ENCODE measurements around the gene YPEL4.
A peak's percentile ranks its signal among the peaks of the same experiment; 100 is the strongest.
"Not testable (repeated sequence)": the region's sequence is repeated elsewhere in the genome, so short reads cannot be mapped to it uniquely, and the experiment has no call there.

Gene YPEL4, protein sequence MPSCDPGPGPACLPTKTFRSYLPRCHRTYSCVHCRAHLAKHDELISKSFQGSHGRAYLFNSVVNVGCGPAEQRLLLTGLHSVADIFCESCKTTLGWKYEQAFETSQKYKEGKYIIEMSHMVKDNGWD

DNA sequence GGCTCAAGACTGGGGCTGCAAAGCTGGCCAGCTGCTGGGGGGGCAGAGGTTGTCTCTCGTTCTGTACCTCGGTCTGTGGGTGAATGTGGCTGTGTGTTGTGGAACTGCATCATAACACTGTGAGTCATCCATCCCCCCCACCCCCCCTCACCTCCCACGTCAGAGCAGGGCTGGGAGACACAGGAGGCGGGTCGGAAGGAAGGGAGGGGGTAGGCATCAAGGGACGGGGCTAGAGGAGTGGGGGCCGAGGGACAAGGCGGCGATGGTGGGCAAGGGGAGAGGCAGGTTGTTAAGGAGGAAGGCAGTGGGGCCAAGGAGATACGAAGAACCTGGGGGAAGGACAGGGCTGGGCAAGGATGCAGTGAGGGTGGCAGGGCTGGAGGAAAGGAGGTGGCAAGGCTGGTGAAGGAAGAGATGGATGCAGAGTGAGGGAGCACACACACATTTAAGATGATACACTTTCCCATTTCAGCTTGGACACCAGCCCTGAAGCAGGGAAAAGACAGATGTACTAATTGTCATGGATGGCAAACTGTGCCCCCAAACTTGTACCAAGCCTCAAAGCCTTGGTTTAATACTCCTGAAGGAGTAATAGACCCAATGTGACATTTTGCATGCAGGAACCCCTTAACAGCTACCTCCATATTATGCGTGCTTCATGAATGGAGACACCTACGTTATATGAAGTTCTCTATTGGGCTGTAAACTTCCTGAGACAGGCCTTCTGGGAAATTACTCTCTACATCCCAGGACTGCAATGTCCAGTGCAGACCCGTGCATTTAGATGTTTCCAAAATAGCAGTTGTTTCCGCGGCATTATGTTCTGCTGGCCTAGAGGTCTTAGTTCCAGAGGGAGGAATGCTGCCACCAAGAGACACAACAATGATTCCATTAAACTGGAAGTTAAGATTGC lies at the start of gene YPEL4:
Gene YPEL4, minus strand, starts transcription at position 87 of the 913 bp plus-strand sequence. CDS start 2,805 bp downstream, outside the sequence.
- Mint-ChIP-seq H3K9me3 (no peaks in the 10 kb centered on the region), H3K27me3 (peaks cover 41% of the 10 kb centered on the region), H3K4me3 (peak within 1 kb of the TSS; percentile 83), H3K36me3 (ENCODE audit: insufficient read depth) (peaks cover 13% of the 10 kb centered on the region), H3K4me1 (peaks cover 35% of the 10 kb centered on the region), H3K27ac (ENCODE audit: low read depth) (peak within 1 kb of the TSS; percentile 89)
- peak; percentile 89 for ATAC-seq (replicated peaks; ENCODE audit: extremely low read depth, poor library complexity, severe bottlenecking)
- DNase-seq (ENCODE audit: low spot score in 2 of 2), result peak; percentile 48 to 55

GRCh38 chr11:57698843-57699365 lies 49.2 kb upstream of the YPEL4 start:
- H3K4me3 Mint-ChIP-seq, result no peak overlapping the region
- no peak for ATAC-seq (replicated peaks; ENCODE audit: extremely low read depth, poor library complexity, severe bottlenecking)
- no peaks in the 10 kb centered on the region for H3K9me3 Mint-ChIP-seq
- H3K4me1 Mint-ChIP-seq, result no peaks in the 10 kb centered on the region
- H3K27ac Mint-ChIP-seq (ENCODE audit: low read depth), result no peak overlapping the region
- peaks cover 73% of the 10 kb centered on the region for H3K36me3 Mint-ChIP-seq (ENCODE audit: insufficient read depth)
- no peaks in the 10 kb centered on the region for H3K27me3 Mint-ChIP-seq
- DNase-seq (ENCODE audit: low spot score in 2 of 2), result no peak

GRCh38 chr11:57690474-57690873 lies 40.8 kb upstream of the YPEL4 start:
- H3K4me1 Mint-ChIP-seq; H3K27ac Mint-ChIP-seq (ENCODE audit: low read depth); H3K4me3 Mint-ChIP-seq; H3K27me3 Mint-ChIP-seq; H3K9me3 Mint-ChIP-seq; ATAC-seq (replicated peaks; ENCODE audit: extremely low read depth, poor library complexity, severe bottlenecking); DNase-seq (ENCODE audit: low spot score in 2 of 2): not testable (repeated sequence)
- H3K36me3 Mint-ChIP-seq (ENCODE audit: insufficient read depth), result peaks cover 73% of the 10 kb centered on the region

DNA sequence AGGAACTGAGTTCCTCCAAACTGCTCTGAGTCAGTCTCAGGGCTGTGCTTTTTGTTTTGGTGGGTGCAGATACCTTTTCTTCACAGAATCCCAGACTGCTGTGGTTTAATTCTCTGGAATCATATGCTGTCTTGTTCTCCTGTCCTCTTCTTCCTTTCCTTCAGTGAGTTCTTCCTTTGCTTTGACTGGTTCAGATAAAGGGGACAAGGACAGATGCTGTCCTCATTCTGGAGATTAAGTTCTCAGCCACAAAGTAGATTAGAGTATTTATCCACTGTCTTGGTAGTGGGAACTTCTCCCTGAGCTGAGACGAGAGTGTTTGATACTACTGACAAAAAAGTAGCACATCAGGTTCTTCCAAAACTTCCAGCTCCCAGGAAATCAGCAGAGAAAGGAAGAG lies 31.5 kb upstream of the YPEL4 start:
- Mint-ChIP-seq H3K4me1 (peaks cover 39% of the 10 kb centered on the region), H3K9me3 (no peaks in the 10 kb centered on the region), H3K36me3 (ENCODE audit: insufficient read depth) (peaks cover 66% of the 10 kb centered on the region), H3K27ac (ENCODE audit: low read depth) (peak overlapping the region; percentile 61), H3K27me3 (no peaks in the 10 kb centered on the region), H3K4me3 (no peak overlapping the region)
- DNase-seq (ENCODE audit: low spot score in 2 of 2) (no peak), ATAC-seq (replicated peaks; ENCODE audit: extremely low read depth, poor library complexity, severe bottlenecking) (no peak)

GRCh38 chr11:57680552-57680874 lies 30.8 kb upstream of the YPEL4 start:
- Mint-ChIP-seq H3K27me3 (no peaks in the 10 kb centered on the region), H3K27ac (ENCODE audit: low read depth) (peak overlapping the region; percentile 61), H3K4me1 (peaks cover 46% of the 10 kb centered on the region), H3K9me3 (no peaks in the 10 kb centered on the region), H3K4me3 (no peak overlapping the region), H3K36me3 (ENCODE audit: insufficient read depth) (peaks cover 68% of the 10 kb centered on the region)
- DNase-seq (ENCODE audit: low spot score in 2 of 2), result no peak
- no peak for ATAC-seq (replicated peaks; ENCODE audit: extremely low read depth, poor library complexity, severe bottlenecking)

DNA sequence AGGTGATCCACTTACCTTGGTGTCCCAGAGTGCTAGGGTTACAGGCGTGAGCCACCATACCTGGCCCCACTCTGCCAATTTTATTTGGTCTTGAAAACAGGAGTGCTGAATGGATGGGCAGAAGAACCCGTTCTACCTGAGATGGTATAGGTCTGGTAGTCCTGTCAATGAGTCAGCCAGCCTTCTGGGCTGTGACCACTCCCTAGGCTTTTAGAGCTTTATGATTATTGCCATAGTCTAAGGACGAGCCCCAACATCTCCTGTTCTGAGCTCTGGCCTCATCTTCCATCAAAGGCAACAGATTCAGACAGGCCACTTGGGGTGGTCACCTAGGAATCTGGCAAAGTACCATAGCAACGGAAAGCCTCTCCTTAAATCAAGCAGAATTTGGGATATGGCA lies 29.7 kb upstream of the YPEL4 start:
- H3K9me3 Mint-ChIP-seq, result no peaks in the 10 kb centered on the region
- DNase-seq (ENCODE audit: low spot score in 2 of 2) (no peak), ATAC-seq (replicated peaks; ENCODE audit: extremely low read depth, poor library complexity, severe bottlenecking) (no peak)
- peaks cover 61% of the 10 kb centered on the region for H3K36me3 Mint-ChIP-seq (ENCODE audit: insufficient read depth)
- H3K27me3 Mint-ChIP-seq, result no peaks in the 10 kb centered on the region
- no peak overlapping the region for H3K4me3 Mint-ChIP-seq
- H3K27ac Mint-ChIP-seq (ENCODE audit: low read depth), result no peak overlapping the region
- peaks cover 56% of the 10 kb centered on the region for H3K4me1 Mint-ChIP-seq

GRCh38 chr11:57675176-57675941 lies 25.6 kb upstream of the YPEL4 start:
- Mint-ChIP-seq H3K4me3 (no peak overlapping the region), H3K4me1 (peaks cover 65% of the 10 kb centered on the region), H3K36me3 (ENCODE audit: insufficient read depth) (peaks cover 53% of the 10 kb centered on the region), H3K9me3 (no peaks in the 10 kb centered on the region), H3K27ac (ENCODE audit: low read depth) (peak overlapping the region; percentile 51), H3K27me3 (no peaks in the 10 kb centered on the region)
- ATAC-seq (replicated peaks; ENCODE audit: extremely low read depth, poor library complexity, severe bottlenecking) (no peak), DNase-seq (ENCODE audit: low spot score in 2 of 2) (no peak)

DNA sequence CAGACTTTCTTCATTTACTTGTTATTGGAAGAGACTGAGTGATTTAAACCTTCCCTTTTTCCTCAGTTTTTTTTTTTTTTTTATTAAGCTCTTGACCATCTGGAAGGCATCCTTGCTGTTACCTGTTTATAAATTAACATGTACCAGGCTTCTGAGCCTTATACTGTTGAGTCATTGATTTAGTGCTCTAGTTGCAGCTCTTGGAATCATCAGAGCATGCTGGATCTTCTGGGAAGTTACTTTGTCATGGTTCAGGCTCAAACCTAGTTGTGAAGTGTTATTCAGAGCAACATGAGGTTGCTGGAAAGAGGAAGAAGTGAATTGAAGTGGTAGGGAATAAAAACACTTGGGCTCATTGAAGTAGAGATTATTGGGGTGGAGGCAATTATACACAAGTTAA lies 24.5 kb upstream of the YPEL4 start:
- Mint-ChIP-seq H3K4me1 (peaks cover 71% of the 10 kb centered on the region), H3K36me3 (ENCODE audit: insufficient read depth) (peaks cover 53% of the 10 kb centered on the region), H3K9me3 (no peaks in the 10 kb centered on the region), H3K27me3 (no peaks in the 10 kb centered on the region), H3K4me3 (no peak overlapping the region), H3K27ac (ENCODE audit: low read depth) (peak overlapping the region; percentile 20)
- DNase-seq (ENCODE audit: low spot score in 2 of 2), result no peak
- ATAC-seq (replicated peaks; ENCODE audit: extremely low read depth, poor library complexity, severe bottlenecking), result no peak

DNA sequence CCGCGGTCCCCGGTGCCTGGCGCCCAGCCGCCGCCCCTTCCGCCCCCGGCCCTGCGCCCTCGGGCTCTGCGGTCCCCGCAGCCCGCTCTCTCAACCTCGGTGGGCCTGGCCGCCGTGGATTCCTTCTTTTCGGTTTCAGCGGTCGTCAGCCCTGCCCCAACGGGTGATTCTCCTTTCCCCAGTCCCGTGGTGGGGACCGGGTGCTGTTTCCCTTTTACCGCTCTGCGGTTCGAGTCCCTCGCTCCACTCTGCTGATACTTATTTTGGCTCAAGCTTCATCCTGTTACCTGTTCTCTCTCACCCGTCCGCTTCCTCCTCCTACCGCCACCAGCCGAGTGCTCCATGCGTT lies 18.7 kb upstream of the YPEL4 start:
- DNase-seq (ENCODE audit: low spot score in 2 of 2), result no peak
- ATAC-seq (replicated peaks; ENCODE audit: extremely low read depth, poor library complexity, severe bottlenecking), result peak; percentile 0
- Mint-ChIP-seq H3K4me1 (peaks cover 58% of the 10 kb centered on the region), H3K4me3 (peak overlapping the region; percentile 100), H3K36me3 (ENCODE audit: insufficient read depth) (peaks cover 41% of the 10 kb centered on the region), H3K27me3 (no peaks in the 10 kb centered on the region), H3K9me3 (no peaks in the 10 kb centered on the region), H3K27ac (ENCODE audit: low read depth) (peak overlapping the region; percentile 99)

DNA sequence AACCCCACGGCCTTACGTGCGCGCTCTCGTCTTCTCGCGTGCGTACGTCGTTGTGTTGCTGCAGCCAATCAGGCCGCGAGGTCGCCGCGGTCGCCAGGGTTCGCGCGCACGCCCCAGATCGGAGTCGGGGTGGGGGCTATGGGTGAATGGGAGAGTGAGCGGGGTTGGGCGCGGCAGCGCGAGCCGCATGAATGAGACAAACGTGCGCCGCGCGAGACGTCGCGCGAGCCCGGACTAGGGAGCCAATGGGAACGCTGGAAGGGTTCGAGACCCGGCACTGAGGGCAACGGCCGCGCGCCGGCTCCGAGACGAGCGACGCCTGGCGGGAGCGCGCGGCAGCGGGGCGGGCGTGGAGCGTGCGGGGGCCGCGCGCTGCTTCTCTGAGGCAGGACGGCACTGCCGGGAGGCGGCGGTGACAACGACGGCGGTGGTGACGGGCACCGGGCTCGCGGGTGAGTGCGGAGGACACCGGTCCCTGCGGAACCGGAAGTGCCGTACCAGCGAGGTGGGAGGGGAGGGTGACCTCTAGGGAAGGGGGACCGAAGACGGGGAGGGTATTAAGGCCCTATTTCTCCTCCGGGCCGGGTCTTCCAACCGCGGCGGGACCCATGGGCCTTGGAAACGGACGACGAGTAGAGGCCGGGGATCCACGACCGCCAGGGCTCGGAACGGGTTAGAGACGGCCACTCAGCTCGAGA lies 18.2 kb upstream of the YPEL4 start, which contains the start of gene ZDHHC5:
Gene ZDHHC5, plus strand, starts transcription at position 379 of the 698 bp plus-strand sequence. CDS start 4,977 bp downstream, outside the sequence.
- no peaks in the 10 kb centered on the region for H3K9me3 Mint-ChIP-seq
- H3K4me3 Mint-ChIP-seq, result peak within 1 kb of the TSS; percentile 100
- H3K4me1 Mint-ChIP-seq, result peaks cover 52% of the 10 kb centered on the region
- H3K36me3 Mint-ChIP-seq (ENCODE audit: insufficient read depth), result peaks cover 36% of the 10 kb centered on the region
- H3K27me3 Mint-ChIP-seq, result no peaks in the 10 kb centered on the region
- ATAC-seq (replicated peaks; ENCODE audit: extremely low read depth, poor library complexity, severe bottlenecking), result peak; percentile 89
- DNase-seq (ENCODE audit: low spot score in 2 of 2), result peak; percentile 97 to 100
- H3K27ac Mint-ChIP-seq (ENCODE audit: low read depth), result peak within 1 kb of the TSS; percentile 99

GRCh38 chr11:57667117-57667735 lies 17.5 kb upstream of the YPEL4 start:
- Mint-ChIP-seq H3K9me3 (no peaks in the 10 kb centered on the region), H3K36me3 (ENCODE audit: insufficient read depth) (peaks cover 35% of the 10 kb centered on the region), H3K4me1 (peaks cover 47% of the 10 kb centered on the region), H3K4me3 (peak overlapping the region; percentile 100), H3K27ac (ENCODE audit: low read depth) (peak overlapping the region; percentile 99), H3K27me3 (no peaks in the 10 kb centered on the region)
- peak; percentile 71 for ATAC-seq (replicated peaks; ENCODE audit: extremely low read depth, poor library complexity, severe bottlenecking)
- peak in 1 of 2 donors; percentile 64 for DNase-seq (ENCODE audit: low spot score in 2 of 2)

DNA sequence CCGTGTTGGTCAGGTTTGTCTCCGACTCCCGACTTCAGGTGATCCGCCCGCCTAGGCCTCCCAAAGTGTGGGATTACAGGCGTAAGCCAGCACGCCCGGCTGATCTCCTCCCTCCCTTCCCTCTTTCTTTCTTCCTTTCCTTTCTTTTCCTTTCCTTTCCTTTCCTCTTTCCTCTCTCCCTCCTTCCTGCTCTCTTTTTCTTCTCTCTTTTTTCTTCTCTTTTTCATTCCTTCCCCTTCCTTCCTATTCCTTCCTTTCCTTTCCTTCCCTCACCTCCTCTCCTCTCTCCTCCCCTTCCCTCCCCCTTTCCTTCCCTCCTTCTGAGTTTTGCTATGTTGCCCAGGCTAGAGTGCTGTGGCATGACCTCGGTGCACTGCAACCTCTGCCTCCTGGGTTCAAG lies 14.3 kb upstream of the YPEL4 start:
- Mint-ChIP-seq H3K36me3 (ENCODE audit: insufficient read depth) (peaks cover 45% of the 10 kb centered on the region), H3K4me3 (no peak overlapping the region), H3K27ac (ENCODE audit: low read depth) (no peak overlapping the region), H3K4me1 (peaks cover 17% of the 10 kb centered on the region), H3K27me3 (no peaks in the 10 kb centered on the region), H3K9me3 (no peaks in the 10 kb centered on the region)
- no peak for ATAC-seq (replicated peaks; ENCODE audit: extremely low read depth, poor library complexity, severe bottlenecking)
- DNase-seq (ENCODE audit: low spot score in 2 of 2), result no peak
